ENCODE results near the gene GCNA.

The GCNA gene

DNA sequence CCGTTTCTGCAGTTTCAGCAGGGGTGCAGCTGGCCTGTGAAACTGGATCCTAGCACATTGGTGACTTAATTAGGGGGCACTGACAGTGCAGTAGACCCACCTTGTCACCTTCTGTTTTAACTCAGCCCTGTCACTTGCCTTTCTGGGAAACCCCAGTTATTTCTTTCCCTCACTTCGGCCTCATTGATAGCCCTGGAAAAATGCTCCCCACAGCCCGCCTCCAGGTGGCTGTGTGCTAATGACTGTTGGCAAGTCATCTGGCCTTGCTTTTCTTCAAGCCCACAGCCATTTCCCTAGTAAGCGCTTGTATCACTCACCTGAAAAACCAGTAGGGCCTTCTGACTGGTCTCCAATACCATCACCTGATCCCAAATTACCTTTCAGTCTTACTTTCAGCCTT, 36.8 kb downstream of the GCNA start:
- Histone ChIP-seq H3K4me3 (ENCODE audit: low read depth, low read length) (no peak overlapping the region), H3K9me3 (ENCODE audit: severe bottlenecking) (no peaks in the 10 kb centered on the region)
- DNase-seq, result no peak

DNA sequence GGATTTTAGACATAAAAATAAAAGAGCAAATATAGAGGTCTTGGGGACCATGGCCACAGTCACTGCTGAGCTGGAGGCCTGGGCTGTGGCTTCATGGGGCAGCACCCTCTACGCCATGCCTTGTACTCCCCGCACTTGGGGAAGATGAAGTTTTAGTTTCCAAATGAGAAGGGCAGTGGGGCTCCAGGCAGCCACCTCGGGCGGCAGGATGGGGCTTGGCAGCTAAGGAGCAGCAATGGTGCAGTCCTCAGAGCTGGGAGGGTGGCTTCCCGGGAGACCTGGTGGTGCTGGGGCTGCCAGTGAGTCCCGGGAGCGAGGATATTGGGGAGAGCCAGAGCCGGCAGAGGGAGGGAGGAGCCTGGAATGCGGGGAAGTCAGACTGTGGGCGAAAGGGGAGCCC, 37.7 kb downstream of the GCNA start:
- DNase-seq, result no peak
- Histone ChIP-seq H3K27me3 (ENCODE audit: insufficient read depth, low read depth, severe bottlenecking) (peaks cover 18% of the 10 kb centered on the region), H3K4me3 (ENCODE audit: low read depth, low read length) (no peak overlapping the region), H3K9me3 (ENCODE audit: severe bottlenecking) (no peaks in the 10 kb centered on the region), H3K27ac (no peak overlapping the region), H3K36me3 (no peaks in the 10 kb centered on the region)
- TF ChIP-seq, protein P1, sequence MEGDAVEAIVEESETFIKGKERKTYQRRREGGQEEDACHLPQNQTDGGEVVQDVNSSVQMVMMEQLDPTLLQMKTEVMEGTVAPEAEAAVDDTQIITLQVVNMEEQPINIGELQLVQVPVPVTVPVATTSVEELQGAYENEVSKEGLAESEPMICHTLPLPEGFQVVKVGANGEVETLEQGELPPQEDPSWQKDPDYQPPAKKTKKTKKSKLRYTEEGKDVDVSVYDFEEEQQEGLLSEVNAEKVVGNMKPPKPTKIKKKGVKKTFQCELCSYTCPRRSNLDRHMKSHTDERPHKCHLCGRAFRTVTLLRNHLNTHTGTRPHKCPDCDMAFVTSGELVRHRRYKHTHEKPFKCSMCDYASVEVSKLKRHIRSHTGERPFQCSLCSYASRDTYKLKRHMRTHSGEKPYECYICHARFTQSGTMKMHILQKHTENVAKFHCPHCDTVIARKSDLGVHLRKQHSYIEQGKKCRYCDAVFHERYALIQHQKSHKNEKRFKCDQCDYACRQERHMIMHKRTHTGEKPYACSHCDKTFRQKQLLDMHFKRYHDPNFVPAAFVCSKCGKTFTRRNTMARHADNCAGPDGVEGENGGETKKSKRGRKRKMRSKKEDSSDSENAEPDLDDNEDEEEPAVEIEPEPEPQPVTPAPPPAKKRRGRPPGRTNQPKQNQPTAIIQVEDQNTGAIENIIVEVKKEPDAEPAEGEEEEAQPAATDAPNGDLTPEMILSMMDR (IDR thresholded peaks at IDR 0.05; ENCODE audit: low read depth, low read length), result no peak

More for the DNA sequence above, 36.8 kb downstream of the GCNA start:
- no peaks in the 10 kb centered on the region for H3K36me3 ChIP-seq
- H3K27ac ChIP-seq, result no peak overlapping the region
- peaks cover 16% of the 10 kb centered on the region for H3K27me3 ChIP-seq (ENCODE audit: insufficient read depth, low read depth, severe bottlenecking)
- TF ChIP-seq, protein P1 (IDR thresholded peaks at IDR 0.05; ENCODE audit: low read depth, low read length), result no peak

DNA sequence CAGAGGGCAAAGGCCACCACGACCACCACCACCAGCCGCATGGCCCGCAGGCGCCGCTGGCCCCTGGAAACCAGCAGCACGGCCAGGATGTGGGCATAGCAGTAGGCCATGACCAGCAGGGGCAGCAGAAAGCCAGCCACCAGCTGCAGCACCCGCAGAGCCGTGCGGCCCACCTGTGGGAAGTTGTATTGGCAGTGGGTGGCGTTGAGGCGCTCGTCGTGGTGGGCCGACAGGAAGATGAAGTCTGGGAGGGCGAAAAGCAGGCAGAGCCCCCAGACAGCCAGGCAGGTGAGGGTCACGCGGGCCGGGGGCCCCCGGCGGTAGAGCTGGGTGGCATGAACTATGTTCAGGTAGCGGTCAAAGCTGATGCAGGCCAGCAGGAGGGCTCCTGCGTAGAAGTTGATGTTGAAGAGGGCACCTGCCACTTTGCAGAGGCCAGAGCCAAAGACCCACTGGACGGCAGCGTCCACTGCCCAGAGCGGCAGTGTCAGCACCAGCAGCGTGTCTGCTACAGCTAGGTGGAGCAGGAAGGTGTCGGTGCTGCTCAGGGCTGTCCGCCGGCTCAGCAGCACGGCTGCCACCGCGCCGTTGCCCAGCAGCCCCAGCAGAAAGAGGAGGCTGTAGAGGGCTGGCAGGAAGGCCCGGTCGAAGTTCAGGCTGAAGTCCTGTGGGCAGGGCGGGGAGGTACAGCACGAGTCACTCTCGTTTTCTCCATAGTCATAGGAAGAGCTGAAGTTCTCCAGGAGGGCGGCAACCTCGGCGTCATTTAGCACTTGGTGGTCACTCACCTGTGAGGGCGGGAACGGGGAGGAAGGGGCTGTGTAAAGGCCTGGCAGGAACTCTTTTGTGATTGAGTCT, 38.7 kb downstream of the GCNA start:
- no peak overlapping the region for H3K4me3 ChIP-seq (ENCODE audit: low read depth, low read length)
- H3K27me3 ChIP-seq (ENCODE audit: insufficient read depth, low read depth, severe bottlenecking), result peaks cover 22% of the 10 kb centered on the region
- TF ChIP-seq, protein P1 (IDR thresholded peaks at IDR 0.05; ENCODE audit: low read depth, low read length), result no peak
- no peak overlapping the region for H3K27ac ChIP-seq
- DNase-seq, result no peak
- H3K36me3 ChIP-seq, result no peaks in the 10 kb centered on the region
- no peaks in the 10 kb centered on the region for H3K9me3 ChIP-seq (ENCODE audit: severe bottlenecking)

DNA sequence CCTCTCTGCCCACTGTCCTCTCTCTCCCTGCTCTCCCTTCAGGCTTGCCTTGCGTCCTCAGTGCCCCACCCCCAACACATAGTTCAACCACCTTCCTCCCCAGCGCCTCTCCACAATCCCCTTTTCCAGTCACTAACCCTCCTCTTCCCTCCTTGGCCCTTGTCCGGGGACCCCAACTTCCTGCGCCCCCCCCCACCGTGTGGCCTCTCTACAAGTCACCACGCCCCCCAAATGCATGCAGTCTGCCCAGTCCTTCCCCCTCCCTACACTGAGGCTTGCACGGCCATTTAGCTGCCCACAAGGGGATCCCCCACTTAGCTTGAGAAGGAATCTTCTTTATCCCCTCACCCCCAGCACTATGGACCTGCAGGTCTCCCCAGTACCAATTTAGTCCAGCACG, 39.5 kb downstream of the GCNA start:
- TF ChIP-seq, protein P1 (IDR thresholded peaks at IDR 0.05; ENCODE audit: low read depth, low read length), result no peak
- H3K27ac ChIP-seq, result no peak overlapping the region

DNA sequence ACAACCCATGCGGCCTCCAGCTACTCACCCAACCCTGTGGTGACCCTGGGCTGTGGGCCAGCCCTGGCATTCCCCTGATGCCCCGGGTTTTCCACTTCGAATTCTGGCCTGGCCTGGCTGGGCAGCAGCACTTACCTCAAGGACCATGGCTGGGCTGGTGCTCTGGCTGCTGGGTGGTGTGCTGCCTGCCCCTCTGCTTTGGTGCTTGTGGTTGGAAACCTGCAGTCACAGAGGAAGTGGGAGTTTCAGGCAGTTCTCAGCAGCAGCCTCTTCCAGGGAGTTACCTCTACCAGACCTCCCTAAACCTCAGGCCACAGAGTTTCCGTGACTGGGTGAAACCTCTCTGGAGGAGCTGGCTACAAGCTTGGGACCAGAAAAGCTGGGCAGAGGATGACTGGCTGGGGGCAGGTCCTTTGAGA, 40.1 kb downstream of the GCNA start, which contains the start of gene CXCR3:
CXCR3 (minus strand) TSS at position 209 of the 419 bp plus-strand sequence; CDS start at position 147, 62 bp downstream.
- H3K27me3 ChIP-seq (ENCODE audit: insufficient read depth, low read depth, severe bottlenecking), result peaks cover 21% of the 10 kb centered on the region
- no peak within 1 kb of the TSS for H3K27ac ChIP-seq
- H3K36me3 ChIP-seq, result no peaks in the 10 kb centered on the region
- DNase-seq, result no peak
- H3K9me3 ChIP-seq (ENCODE audit: severe bottlenecking), result no peaks in the 10 kb centered on the region
- H3K4me3 ChIP-seq (ENCODE audit: low read depth, low read length), result no peak within 1 kb of the TSS
- TF ChIP-seq, protein P1 (IDR thresholded peaks at IDR 0.05; ENCODE audit: low read depth, low read length), result no peak

More for the DNA sequence above, 39.5 kb downstream of the GCNA start:
- Histone ChIP-seq H3K36me3 (no peaks in the 10 kb centered on the region), H3K4me3 (ENCODE audit: low read depth, low read length) (no peak overlapping the region), H3K27me3 (ENCODE audit: insufficient read depth, low read depth, severe bottlenecking) (peaks cover 19% of the 10 kb centered on the region), H3K9me3 (ENCODE audit: severe bottlenecking) (no peaks in the 10 kb centered on the region)
- no peak for DNase-seq
